ENCODE data around the gene DENND1B. TPM values are rescaled to one million over a fixed set of nuclear protein-coding genes. Genes with fewer than 3 reads are reported as not detected.

Gene DENND1B
- total and polyA plus RNA-seq, 3 donors from 2014 or later: 7.2 to 11.6 (median 11.6) TPM

- Histone ChIP-seq H3K9me3 (no peaks in the 10 kb centered on the region), H3K27me3 (no peaks in the 10 kb centered on the region), H3K27ac (no peak overlapping the region), H3K4me3 (no peak overlapping the region), H3K36me3 (ENCODE audit: low read depth, missing control alignments) (no peaks in the 10 kb centered on the region), H3K4me1 (no peaks in the 10 kb centered on the region)
- WGBS, 2 donors: 98 to 100% methylated on average over 2 to 4 of the region's 4 CpGs
- DNase-seq: no peak
- intact Hi-C loops (cut with DNase I; ENCODE audit: low total_unique reads): no loop called here
- no peak for TF ChIP-seq POLR2A (IDR thresholded peaks at IDR 0.05)
- TF ChIP-seq, protein P1, sequence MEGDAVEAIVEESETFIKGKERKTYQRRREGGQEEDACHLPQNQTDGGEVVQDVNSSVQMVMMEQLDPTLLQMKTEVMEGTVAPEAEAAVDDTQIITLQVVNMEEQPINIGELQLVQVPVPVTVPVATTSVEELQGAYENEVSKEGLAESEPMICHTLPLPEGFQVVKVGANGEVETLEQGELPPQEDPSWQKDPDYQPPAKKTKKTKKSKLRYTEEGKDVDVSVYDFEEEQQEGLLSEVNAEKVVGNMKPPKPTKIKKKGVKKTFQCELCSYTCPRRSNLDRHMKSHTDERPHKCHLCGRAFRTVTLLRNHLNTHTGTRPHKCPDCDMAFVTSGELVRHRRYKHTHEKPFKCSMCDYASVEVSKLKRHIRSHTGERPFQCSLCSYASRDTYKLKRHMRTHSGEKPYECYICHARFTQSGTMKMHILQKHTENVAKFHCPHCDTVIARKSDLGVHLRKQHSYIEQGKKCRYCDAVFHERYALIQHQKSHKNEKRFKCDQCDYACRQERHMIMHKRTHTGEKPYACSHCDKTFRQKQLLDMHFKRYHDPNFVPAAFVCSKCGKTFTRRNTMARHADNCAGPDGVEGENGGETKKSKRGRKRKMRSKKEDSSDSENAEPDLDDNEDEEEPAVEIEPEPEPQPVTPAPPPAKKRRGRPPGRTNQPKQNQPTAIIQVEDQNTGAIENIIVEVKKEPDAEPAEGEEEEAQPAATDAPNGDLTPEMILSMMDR (IDR thresholded peaks at IDR 0.05): no peak
These were observed 26.4 kb upstream of the DENND1B start for GRCh38 chr1:197801684-197802083.

GRCh38 chr1:197801111-197801482, 25.8 kb upstream of the DENND1B start:
- Histone ChIP-seq H3K4me1 (no peaks in the 10 kb centered on the region), H3K4me3 (no peak overlapping the region), H3K27me3 (no peaks in the 10 kb centered on the region), H3K9me3 (no peaks in the 10 kb centered on the region), H3K36me3 (ENCODE audit: low read depth, missing control alignments) (no peaks in the 10 kb centered on the region), H3K27ac (no peak overlapping the region)
- TF ChIP-seq, protein P1 (IDR thresholded peaks at IDR 0.05): no peak
- no peak for TF ChIP-seq POLR2A (IDR thresholded peaks at IDR 0.05)
- WGBS, 2 donors: 60 to 100% methylated on average over 1 of the region's 1 CpG
- DNase-seq: no peak
- intact Hi-C loops (cut with DNase I; ENCODE audit: low total_unique reads): no loop called here

GRCh38 chr1:197800379-197801110, 25.3 kb upstream of the DENND1B start:
- H3K27ac ChIP-seq: no peak overlapping the region
- H3K9me3 ChIP-seq: no peaks in the 10 kb centered on the region
- TF ChIP-seq POLR2A (IDR thresholded peaks at IDR 0.05): no peak
- TF ChIP-seq, protein P1 (IDR thresholded peaks at IDR 0.05): no peak
- H3K27me3 ChIP-seq: no peaks in the 10 kb centered on the region
- intact Hi-C loops (cut with DNase I; ENCODE audit: low total_unique reads): no loop called here
- DNase-seq: no peak
- no peaks in the 10 kb centered on the region for H3K36me3 ChIP-seq (ENCODE audit: low read depth, missing control alignments)
- no peak overlapping the region for H3K4me3 ChIP-seq
- WGBS, 2 donors: 69 to 95% methylated on average over 3 to 6 of the region's 6 CpGs
- H3K4me1 ChIP-seq: no peaks in the 10 kb centered on the region

DNA sequence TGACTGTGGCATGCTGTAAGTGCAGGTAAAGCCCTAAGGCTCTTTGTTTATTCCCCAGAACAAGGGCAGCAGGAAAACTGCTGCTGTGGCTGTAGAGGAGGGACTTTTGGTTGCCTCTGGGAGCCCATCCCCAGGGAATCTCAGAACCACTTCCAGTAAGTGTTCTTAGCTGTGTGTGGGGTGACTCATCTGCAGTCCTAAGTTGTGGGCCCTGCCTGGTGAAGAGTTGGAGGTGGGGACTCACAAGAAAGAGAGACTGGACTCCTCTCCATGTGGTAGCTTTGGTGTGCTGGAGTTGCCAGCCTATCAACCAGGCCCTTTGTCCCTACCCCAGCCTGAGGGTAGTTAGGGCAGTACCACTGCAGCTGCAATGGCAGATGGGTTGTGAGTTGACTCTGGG, 24.0 kb upstream of the DENND1B start:
- Histone ChIP-seq H3K36me3 (ENCODE audit: low read depth, missing control alignments) (no peaks in the 10 kb centered on the region), H3K9me3 (no peaks in the 10 kb centered on the region), H3K27me3 (no peaks in the 10 kb centered on the region), H3K27ac (no peak overlapping the region), H3K4me3 (no peak overlapping the region), H3K4me1 (no peaks in the 10 kb centered on the region)
- no peak for DNase-seq
- intact Hi-C loops (cut with DNase I; ENCODE audit: low total_unique reads): no loop called here
- no peak for TF ChIP-seq POLR2A (IDR thresholded peaks at IDR 0.05)
- TF ChIP-seq, protein P1 (IDR thresholded peaks at IDR 0.05): no peak

DNA sequence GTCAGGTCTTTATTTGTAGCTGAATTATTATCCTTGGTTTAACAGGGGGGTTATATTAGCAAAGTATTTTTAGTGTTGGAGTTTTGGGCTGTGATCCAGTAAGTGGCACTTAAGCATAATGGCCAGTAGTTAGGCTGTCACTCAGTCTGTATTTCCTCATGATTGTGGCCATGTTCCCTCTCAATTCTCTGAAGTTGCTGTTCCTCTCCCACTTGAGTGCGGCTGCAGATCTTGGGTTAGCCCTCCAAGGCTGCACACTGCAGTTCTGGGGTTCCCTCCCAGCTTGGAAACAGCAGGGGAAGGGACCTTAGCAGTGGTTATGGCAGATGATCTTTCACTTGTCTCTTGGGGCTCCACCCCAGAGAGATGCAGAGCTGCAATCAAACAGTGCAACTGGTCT, 23.2 kb upstream of the DENND1B start:
- 36 to 100% methylated on average over 1 of the region's 1 CpG for WGBS, 2 donors
- DNase-seq: no peak

More for the DNA sequence above, 23.2 kb upstream of the DENND1B start:
- Histone ChIP-seq H3K36me3 (ENCODE audit: low read depth, missing control alignments) (no peaks in the 10 kb centered on the region), H3K27ac (no peak overlapping the region), H3K4me1 (no peaks in the 10 kb centered on the region), H3K9me3 (no peaks in the 10 kb centered on the region), H3K4me3 (no peak overlapping the region), H3K27me3 (no peaks in the 10 kb centered on the region)
- intact Hi-C loops (cut with DNase I; ENCODE audit: low total_unique reads): no loop called here
- no peak for TF ChIP-seq POLR2A (IDR thresholded peaks at IDR 0.05)
- TF ChIP-seq, protein P1 (IDR thresholded peaks at IDR 0.05): no peak

Data from testis (tissue), 3 donors.